NCI-H2227 treated with DMSO at 0.1 percent for 48 hours (cell line): ENCODE measurements around the gene ERGIC1.
A peak's percentile ranks its signal among the peaks of the same experiment; 100 is the strongest.
"Not testable (repeated sequence)": the region's sequence is repeated elsewhere in the genome, so short reads cannot be mapped to it uniquely, and the experiment has no call there.

Experiments
- DNase-seq: peaks from one replicate; lab custom pipeline; 2025; lab: John Stamatoyannopoulos, UW

Gene ERGIC1

DNA sequence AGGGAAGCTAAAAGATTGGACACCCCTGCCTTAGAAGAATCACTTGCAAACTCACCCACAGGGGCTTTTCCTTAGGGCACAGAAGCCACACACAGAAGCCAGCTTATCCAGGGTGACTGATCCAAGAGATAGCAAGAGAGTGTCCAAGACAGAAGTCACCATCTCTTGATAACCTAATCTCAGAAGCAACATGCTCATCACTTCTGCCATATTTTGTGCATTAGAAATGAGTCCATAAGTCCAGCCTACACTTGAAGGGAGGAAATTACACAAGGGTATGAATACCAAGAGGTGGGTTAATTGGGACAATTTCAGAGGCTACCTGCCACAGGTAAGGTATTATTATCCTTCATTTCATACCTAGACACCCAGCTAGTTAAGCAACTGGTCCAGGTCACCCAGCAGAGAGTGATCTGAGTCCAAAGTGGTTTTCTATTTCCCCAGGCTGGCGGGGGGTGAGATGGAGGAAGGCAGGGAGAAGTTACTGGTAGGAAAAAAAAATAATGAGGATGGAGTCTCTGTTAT lies 3.7 kb upstream of the ERGIC1 start:
- DNase-seq, result no peak

DNA sequence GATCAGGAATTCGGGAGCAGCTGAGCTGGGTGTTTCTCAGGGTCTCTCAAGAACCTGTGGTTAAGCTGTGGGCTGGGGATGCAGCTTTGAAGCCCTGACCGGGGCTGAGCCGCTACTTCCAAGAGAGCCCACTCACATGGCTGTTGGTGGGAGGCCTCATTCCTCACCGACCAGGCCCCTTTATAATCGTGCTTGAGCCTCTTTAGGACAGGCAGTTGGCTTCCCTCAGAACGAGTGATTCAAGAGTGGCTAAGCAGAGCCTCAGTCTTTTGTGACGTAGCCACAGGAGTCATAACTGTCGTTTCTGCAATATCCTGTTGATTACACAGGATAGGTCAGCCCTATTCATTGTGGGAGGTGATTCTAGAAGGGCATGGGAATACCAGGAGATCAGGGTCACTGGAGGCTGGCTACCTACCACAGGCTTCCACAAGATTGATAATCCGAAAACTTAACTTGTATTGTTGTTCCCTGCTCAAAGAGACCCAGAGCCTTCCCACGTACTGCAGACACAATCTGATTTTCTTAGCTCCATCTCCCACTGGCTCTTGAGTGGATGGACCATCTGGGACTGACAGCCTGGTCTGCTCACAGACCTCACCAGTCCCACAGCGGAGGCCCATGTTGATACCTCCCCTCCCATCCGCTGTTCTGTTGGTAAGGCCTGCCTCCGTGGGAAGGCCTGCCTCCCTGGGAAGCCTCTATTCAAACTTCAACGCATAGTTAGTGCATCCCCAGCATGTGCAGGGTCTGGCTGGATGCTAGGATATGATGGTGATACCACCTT lies 3.0 kb upstream of the ERGIC1 start:
- no peak for DNase-seq

DNA sequence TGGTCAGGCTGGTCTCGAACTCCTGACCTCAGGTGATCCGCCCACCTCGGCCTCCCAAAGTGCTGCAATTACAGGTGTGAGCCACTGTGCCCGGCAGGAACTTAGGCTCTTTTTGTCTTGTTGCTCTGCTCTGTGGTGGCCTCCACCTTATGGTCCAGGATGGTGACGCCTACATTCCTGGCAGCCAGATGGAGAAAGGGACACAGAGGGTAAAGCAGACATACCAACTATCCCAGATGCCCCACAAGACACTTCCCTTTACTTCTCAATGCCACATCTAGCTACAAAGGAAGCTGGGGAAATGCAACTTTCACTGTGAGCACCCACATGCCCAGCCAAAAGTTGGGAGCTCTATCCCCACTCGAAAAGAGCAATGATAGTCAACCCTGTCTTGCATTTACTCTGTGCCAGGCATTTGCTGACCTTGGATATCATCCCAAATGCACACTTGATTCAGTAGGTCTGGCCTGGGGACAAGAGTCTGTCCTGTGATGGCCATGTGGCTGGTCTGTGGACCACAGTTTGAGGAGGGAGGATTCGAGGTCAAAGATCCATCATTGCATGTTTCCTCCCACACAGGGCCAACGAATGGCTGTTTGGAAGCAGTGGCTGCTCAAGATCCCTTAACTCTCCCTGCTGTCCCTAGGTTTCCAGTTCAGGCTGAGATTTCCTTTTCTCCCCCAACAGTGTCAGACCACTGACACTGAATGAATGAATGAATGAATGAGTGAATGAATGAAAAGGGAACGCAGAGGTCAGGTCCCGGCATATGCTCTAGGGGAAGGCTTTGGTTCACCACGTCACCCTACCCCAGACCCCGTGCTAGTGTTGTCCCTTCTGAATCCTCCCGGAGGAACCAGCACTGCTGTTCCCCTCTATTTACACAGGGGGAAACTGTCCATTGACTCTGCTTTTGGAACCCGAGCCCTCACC lies 1.4 kb upstream of the ERGIC1 start:
- DNase-seq, result no peak

DNA sequence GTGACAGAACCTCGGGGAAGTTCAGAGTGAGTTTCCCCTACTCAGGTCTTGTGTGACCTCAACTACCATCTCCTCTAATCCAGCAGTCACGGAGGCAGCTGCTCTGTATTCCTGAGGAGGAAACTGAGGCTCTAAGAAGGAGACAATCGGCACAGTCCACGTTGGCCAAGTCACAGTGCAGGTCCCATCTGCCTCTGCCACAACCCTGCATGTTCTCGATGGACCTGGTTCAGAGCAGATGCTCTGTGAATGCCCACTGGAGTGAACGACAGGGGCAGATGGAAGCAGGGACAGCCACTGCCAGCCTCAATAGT lies 722 bp upstream of the ERGIC1 start:
- DNase-seq, result no peak

DNA sequence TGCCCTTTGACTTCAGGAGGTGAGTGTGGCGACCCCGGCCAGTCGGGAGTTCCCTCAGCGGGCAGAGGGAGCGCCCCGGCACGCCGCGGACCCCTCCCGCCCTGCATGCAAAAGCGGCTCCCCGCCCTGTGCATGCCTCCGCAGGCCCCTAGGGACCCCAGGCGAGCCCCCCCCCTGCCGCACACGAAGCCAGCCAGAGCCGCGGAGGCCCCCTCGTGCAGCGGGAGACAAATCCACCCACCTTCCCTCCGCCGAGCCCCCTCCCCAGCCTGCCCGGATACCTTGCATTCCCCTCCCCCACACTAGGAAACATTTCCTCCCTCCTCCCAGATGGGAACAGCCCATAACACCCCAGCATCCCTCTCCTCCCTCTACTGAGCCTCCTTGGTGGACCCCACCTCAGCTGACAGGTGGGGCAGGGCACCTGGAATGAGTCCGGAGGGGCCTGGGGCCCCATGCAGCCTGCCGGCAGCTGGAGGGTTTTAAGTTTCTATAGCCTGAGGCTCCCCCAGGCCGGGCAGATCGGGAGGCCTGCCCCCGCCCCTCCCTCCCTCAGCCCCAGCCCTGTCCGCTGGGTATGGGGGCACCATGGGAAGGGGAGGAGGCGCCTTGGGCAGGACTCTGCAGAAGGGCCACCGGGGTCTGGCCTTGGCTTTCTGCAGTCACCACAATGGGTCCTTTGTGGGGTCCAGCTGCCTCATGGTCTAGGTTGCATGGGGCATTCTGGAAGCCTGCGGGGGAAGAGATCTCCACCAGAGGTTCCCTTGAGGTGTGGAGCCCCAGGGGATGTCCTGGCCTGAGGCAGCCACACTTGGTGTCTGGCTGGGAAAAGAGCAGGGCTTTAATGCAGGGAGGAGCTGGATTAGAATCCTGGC lies 601 bp downstream of the ERGIC1 start:
- no peak for DNase-seq

DNA sequence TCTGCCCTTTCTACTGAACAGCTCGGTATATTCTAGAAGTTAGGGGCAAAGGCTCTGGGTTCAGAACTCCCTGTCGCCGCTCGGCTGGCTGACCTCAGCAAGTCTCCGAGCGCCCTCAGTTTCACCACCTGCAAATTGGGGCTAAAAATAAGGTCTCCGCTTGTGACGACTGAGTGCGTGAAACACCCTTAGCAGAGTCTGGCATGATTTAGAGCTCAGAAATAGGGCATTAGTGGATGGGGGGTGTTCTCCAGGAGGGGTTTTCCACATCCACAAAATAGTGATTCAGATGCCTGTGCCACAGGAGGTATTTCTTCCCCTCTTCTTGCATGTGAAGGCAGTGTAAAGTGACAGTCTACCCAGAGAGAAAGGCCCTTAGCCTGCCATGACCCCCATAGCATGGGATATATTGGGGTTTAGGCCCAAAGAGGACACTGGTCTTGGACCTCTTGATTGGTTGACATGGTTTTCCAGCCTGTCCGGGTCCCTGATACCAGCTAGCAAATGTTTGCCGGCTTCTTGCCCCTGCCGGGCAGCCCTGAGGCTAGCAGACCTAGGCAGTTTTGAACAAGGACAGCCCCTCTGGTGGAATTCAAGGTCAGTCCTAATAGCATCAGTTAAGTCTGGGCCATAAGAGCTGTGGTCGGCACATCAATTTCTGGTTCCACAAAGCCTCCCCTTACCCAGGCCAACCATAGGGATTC lies 1.4 kb downstream of the ERGIC1 start:
- no peak for DNase-seq

DNA sequence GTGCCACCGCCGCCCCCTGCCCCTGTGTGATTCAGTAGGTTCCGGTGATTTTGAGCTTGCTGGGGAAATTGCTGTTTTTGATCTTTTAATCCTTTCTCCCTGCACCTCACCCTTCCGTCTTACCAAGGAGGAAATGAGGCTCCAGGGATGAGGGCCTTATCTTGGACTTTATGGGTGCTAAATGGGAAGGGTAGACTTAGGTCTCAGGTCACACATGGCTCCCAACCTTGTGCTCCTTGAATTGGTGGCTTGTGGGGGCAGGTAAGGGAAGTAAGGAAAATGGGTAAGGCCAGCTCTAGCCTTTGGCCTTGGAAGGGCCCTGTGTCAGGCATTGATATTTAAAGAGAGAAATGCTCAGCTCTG lies 1.9 kb downstream of the ERGIC1 start:
- DNase-seq, result no peak

DNA sequence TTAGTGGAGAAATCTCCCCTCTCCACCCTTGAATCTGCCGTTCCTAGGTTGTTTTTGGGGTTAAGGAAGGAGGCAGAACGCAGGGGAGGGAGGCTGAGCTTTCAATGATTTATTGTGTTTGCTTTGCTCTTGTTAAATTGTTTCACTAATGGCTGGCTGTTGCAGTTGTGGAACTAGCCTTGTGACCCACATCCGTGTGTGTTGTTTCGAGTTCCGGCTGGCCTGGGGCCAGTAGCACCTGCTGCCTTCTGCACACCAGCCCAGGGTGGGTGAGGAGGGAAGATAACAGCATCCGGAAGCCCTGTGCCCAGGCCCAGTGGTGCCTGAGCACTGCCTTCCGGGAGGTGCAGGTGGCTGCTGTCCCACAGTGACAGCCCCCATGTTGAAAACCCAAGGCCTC lies 3.6 kb downstream of the ERGIC1 start:
- DNase-seq, result peak; percentile 9

DNA sequence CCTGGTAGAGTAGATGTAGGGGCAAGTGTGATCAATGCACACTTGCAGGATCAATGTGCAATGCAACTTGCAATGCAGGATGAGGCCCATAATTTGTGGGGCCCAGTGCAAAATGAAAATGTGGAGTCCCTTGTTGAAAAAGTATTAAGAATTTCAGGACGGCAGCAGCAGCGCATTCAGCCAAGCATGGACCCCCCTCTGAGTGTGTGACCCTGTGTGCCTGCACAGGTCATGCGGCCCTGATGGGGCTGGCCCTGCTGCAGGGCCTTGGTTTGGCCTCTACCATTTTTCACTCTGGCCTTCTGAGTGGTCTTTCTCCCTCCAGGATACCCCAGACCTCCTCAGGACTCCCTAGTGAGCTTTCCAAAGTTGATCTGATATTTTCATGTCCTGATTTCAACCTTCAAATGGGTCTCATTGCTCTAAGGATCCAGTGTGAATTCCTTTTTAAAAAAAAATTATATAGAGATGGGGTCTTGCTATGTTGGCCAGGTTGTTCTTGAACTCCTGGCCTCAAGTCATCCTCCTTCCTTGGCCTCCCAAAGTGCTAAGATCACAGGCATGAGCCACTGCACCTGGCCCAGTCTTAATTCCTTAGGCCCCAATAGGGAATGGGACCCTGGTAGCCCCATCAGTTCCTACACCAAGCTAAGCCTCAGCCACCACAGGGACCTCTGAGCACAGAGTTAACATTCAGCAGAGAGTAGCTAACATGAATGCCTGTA lies 4.3 kb downstream of the ERGIC1 start:
- DNase-seq, result no peak

DNA sequence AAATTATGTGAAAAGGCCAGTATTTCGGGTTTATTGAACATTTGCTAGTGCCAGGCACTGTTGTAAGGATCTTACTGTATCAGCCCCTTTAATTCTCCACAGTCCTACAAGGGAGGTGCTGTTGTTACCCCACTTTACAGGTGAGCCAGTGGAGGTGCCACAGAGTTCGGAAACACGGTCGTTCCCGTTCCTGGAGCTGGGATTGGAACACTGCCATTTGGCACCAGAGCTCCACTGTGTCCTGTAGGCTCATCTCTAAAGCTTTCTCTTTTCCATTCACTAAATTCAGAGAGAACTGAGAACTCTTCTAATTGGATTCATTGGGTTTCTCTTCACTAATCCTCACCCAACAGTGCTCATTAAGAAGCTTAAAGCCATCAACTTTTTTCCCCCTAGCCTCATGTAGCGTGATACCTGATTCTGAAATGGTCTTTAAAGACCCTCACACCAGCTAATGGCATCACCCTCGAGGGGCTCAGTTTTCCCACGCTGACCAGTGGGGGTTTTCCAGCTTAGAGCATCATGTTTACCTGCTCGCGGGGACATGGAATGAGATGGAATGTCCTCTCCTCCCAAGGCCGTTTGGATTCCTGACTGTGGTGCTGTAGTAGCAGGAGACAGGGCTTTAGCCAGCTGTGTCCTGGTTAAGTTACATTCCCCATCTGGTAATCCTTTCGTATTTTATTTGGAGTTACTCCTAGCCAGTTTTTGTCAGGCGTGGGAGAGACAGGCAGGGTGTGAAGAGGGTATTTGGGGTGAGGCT lies 5.8 kb downstream of the ERGIC1 start:
- no peak for DNase-seq

DNA sequence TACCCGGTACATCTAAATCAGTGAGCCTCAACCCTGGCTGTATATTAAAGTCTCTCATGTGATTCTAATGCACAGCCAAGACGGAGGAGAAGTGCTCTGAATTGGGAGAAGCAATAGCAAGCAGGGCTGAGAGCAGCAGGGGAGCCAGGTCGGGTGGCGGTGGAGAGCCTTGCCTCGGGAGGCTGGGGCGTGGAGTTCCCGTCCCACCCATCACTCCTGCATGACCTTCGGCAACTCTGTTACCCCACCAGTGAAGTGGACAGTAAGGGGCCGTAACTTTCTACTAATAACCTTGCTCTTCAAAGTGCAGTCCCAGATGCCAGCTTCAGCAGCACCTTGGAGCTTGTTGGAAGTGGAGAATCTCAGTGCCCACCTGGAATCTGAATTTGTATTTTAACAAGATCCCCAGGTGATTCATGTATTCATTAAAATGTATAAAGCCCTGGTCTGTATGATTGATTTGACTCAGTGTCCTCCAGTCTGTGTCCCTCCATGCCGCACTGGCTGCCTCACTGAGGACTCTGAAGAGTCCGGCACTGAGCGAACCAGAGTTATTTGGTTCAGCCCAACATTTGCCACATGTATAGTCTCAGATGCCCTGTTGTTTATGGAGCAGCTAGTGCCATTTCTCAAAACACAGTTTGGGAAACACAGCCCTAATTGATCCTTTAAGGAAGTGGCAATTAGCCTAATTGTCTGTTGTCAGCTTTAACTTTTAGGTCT lies 6.5 kb downstream of the ERGIC1 start:
- DNase-seq, result no peak

DNA sequence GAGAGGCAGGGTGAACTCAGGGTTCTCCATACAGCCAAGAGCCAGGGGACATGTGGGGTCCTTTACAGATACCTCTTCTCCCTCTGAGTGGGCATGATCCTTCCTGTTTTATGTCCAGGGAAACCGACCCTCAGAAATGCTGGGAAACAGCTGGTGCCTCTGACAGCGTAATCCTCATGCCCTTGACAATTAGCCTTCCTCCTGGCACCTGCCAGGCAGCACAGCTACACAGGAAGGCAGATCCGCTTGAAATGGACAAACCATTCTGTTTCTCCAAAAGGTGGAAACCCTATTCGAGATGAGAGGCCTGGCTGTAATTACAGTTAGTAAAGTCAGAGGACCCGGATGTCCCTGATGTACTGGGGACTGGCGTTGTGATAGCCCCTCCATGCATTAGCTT lies 7.2 kb downstream of the ERGIC1 start:
- no peak for DNase-seq

DNA sequence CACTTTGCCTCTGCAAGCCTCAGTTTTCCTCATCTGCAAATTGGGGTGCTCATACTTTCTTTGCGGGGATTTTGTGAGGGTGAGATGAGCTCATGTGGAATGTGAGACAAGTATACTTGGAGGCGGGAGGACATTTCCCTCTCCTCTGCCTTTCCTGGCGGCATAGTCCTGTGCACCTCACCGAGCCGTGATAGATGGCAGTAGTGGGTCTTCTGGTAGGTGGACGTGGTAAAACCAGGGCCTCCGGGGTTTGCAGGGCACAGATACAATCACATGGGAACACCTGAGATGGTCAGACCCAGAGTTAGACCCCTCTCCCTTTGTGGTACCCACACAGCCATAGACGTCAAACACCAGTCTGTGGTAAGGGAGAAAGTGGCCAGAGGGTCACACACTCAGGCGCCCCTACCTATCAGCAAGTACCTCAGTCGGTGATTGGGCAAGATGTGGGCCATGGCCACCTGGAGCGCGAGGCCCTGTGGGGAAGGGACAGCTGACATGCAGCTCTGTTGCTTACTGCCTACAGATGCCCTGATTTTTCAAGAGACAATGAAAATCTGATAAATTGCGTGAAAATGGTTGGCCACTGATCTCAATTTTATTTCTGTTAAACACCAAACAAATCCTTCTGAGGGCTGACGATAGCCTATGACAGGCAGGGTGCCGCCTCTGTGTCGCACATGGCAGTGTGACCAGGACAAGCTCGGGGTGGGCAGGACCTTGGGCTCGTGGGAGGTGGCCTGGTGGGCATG lies 9.9 kb downstream of the ERGIC1 start:
- no peak for DNase-seq

DNA sequence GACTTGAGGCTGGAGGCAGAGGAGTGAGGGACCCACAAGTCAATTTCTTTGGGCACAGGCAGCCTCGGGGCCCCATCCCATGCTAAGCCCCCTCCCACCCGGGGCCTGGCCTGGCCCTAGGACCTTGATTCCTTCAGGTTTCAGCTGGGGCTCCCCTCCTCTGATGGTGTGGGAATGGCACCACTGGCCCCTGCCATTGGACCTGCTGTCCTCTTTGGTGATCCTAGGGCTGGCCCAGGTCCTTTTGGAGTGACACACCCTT lies 10.5 kb downstream of the ERGIC1 start:
- DNase-seq, result no peak

DNA sequence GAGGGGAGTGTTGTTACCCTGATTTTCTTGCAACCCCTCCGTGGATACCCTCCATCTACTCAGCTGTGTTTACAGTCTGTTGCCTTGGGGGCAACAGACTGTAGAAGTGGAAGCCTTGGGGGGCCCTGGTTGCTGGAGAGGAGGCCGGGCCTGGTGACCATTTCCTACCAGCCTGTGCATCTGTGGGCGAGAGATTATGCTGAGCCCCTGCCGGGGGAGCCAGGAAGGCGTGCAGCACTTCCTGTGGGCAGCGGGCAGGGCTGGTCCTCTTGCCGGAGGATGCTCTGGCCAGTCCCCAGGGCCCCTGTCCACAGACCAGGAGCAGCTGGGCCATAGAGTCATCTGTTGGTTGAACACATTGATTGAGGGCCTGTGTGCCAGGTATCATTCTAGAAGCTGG lies 11.1 kb downstream of the ERGIC1 start:
- DNase-seq, result no peak

DNA sequence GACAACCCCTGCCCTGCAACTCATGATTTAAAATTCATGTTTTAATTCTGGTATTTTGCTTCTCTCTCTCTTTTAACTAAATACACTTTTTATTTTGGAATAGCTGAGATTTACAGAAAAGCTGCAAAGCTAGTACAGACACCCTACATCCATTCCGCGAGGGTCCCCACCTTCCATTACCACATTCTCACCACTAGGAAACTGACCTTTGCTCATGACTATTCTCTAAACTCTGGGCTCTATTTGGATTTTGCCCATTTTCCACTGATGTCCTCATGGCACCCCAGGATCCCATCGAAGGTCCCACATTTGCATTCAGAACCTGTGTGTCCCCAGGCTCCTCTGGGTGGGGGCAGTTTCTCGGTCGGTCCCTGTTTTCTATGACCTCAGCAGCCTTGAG lies 11.5 kb downstream of the ERGIC1 start:
- no peak for DNase-seq

DNA sequence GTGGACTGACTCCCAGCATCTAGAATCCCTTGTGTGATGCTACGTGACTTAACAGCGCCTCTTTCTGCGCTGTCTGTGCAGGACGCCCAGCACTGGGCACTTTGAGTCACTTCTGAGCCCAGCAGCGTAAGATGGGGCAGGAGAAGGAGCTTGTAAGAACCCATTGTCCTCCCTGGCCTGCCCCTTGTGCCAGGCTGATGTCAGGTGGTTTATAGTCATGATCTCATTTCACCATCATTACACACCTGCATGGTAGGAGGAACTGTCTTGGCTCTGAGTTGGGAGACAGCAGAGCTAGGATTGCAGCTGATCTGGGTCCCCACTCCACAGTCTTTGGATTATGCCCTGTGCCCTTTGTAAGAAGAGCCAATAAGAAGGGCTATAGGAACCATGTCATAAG lies 12.2 kb downstream of the ERGIC1 start:
- DNase-seq, result no peak

DNA sequence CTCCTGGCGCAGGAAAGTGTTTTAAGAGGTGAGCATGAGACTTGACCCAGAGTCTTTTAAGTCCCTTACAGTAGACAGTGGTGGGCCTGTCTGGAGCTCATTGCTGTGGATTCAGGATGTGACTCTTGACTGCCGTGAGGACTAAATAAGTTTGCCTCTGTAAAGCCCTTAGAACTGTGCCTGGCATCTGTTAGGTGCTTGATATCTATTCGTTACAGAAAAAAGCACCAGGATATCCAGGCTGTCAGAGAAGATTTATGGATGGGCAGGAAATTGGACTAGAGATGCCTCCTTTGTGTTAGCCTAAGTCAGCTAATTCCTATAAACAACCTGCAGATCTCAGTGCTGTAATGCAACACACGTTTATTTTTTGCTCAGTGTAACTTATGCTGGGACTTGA lies 12.6 kb downstream of the ERGIC1 start:
- DNase-seq, result no peak

DNA sequence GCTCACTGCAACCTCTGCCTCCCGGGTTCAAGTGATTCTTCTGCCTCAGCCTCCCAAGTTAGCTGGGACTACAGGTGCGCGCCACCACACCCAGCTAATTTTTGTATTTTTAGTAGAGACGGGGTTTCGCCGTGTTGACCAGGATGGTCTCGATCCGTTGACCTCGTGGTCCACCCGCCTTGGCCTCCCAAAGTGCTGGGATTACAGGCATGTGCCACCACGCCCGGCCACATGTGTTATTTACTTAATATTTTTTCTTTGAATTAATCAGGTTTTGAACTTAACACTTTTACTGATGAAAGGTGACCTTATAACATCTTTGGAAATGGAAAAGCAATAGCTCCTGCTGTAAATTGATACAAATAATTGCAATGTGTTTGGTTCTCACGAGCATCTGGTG lies 13.5 kb downstream of the ERGIC1 start:
- not testable (repeated sequence) for DNase-seq
